Measurements from ENCODE around the gene B9D1. TPM values are rescaled to one million over a fixed set of nuclear protein-coding genes. Genes with fewer than 3 reads are reported as not detected.

B9D1 gene
- total RNA-seq, 2 donors from 2014 or later: 18.7 to 24.6 TPM

DNA sequence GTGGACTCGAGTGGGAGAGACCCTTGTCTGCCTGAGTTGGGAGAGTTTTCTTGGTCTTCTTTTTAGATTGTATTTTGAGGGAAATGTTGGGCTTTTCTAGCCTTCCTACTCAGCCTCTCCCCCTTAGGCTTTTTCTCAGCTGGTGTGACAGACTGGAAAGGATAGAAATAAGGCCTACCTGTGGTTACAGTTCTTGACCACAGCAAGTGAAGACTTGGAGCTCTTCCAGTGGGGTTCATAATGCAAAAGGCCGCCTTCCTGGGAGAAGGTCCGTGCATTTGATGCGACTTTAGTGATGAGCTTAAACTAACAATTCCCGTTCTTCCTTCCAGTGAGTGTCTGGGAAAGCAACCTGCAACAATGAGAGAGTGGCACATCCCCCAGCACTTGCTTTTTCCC lies 56.8 kb downstream of the B9D1 start:
- Histone ChIP-seq H3K4me3 (no peak overlapping the region), H3K27me3 (no peaks in the 10 kb centered on the region), H3K27ac (peak overlapping the region in 1 of 2 donors; percentile 78), H3K9me3 (no peaks in the 10 kb centered on the region), H3K4me1 (peaks cover 0 to 77% of the 10 kb centered on the region in 2 donors), H3K36me3 (peaks cover 9% of the 10 kb centered on the region)
- DNase-seq (ENCODE audit: low spot score): no peak
- TF ChIP-seq, protein P1, sequence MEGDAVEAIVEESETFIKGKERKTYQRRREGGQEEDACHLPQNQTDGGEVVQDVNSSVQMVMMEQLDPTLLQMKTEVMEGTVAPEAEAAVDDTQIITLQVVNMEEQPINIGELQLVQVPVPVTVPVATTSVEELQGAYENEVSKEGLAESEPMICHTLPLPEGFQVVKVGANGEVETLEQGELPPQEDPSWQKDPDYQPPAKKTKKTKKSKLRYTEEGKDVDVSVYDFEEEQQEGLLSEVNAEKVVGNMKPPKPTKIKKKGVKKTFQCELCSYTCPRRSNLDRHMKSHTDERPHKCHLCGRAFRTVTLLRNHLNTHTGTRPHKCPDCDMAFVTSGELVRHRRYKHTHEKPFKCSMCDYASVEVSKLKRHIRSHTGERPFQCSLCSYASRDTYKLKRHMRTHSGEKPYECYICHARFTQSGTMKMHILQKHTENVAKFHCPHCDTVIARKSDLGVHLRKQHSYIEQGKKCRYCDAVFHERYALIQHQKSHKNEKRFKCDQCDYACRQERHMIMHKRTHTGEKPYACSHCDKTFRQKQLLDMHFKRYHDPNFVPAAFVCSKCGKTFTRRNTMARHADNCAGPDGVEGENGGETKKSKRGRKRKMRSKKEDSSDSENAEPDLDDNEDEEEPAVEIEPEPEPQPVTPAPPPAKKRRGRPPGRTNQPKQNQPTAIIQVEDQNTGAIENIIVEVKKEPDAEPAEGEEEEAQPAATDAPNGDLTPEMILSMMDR (IDR thresholded peaks at IDR 0.05): no peak

DNA sequence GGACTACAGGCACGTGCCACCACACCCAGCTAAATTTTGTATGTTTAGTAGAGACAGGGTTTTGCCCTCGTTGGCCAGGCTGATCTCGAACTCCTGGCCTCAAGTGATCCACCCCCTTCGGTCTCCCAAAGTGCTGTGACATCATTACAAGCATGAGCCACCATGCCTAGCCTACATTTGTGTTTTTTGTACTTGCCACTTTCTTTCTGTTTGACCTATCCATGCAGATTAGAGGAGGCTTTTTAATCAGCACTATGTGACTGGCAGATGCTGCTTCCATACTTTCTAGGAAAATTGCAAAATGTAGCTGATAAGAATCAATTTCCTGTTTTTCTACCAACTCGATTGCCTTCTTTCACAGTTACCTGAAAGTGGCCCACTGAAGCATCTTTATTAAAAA lies 57.3 kb downstream of the B9D1 start:
- TF ChIP-seq, protein P1 (IDR thresholded peaks at IDR 0.05): no peak
- Histone ChIP-seq H3K27ac (peak overlapping the region in 1 of 2 donors; percentile 78), H3K27me3 (no peaks in the 10 kb centered on the region), H3K36me3 (peaks cover 6% of the 10 kb centered on the region), H3K9me3 (no peaks in the 10 kb centered on the region), H3K4me1 (peaks cover 0 to 78% of the 10 kb centered on the region in 2 donors), H3K4me3 (no peak overlapping the region)
- DNase-seq (ENCODE audit: low spot score): no peak

DNA sequence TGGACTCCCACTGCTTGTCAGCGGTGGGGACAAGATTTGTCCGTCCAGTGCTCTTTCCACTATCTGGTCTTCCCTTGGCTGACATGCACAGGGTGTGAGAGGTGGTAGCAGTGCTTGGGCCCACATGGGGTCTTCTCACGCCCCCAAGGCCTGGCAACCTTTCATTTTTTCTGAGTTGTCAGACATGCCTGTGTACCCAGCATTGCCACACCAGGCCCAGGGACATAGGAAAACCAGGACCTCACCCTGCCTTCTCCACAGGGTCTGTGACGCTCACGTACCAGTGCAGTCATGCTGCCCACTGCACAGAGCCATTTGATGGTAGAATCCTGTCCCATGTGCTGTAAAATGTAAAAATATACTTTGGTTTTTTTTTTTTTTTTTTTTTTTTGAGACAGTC lies 57.8 kb downstream of the B9D1 start:
- DNase-seq (ENCODE audit: low spot score): no peak
- Histone ChIP-seq H3K36me3 (peaks cover under 1% of the 10 kb centered on the region), H3K27ac (peak overlapping the region; percentile 57 to 78), H3K9me3 (no peaks in the 10 kb centered on the region), H3K4me3 (no peak overlapping the region), H3K4me1 (peaks cover 0 to 77% of the 10 kb centered on the region in 2 donors), H3K27me3 (no peaks in the 10 kb centered on the region)
- TF ChIP-seq, protein P1 (IDR thresholded peaks at IDR 0.05): no peak

DNA sequence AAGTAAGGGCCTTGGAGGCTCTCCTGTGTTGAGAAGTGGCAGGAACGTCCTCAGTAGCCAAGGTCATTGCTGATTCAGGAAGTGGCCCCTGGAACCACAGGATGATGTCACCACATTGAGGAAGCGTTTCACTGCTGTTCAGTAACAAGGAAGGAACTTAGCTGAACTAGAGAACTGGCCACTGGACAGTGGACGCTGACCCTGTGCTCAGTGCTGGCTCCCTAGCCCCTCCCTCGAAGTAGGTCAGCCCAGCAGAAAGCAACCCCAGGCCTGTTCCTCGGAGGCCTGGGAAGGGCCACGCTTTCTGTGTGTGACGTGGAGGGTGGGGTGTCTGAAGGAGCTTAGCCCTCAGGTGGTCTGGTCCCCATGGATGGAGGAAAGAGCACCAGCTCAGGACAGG lies 58.3 kb downstream of the B9D1 start:
- H3K9me3 ChIP-seq: no peaks in the 10 kb centered on the region
- peak; percentile 75 for DNase-seq (ENCODE audit: low spot score)
- H3K27me3 ChIP-seq: no peaks in the 10 kb centered on the region
- peaks cover 0 to 77% of the 10 kb centered on the region in 2 donors for H3K4me1 ChIP-seq
- TF ChIP-seq, protein P1 (IDR thresholded peaks at IDR 0.05): no peak
- peak overlapping the region; percentile 57 to 78 for H3K27ac ChIP-seq
- H3K36me3 ChIP-seq: no peaks in the 10 kb centered on the region
- H3K4me3 ChIP-seq: no peak overlapping the region

DNA sequence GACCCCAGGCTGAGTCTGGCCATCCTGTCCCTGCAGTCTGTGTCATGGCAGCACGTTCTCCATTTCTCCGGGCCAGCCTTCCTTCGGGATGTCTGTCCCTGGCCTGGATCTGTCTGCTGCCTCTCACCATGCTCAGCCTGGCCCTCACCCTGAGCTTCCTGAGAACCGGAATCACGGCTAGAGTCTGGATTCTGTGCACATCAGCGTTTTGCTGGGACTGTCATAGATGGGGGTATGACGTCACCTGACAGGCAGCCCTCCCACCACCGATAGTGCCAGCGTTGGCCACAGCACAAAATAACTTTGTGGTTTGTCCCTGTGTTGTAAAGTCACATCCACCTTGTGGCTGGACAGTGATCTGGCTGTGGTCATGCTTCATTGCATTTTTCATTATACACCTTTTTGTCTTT lies 59.2 kb downstream of the B9D1 start:
- no peak for DNase-seq (ENCODE audit: low spot score)
- H3K4me3 ChIP-seq: no peak overlapping the region
- peaks cover 0 to 85% of the 10 kb centered on the region in 2 donors for H3K4me1 ChIP-seq
- peak overlapping the region; percentile 57 to 78 for H3K27ac ChIP-seq
- no peaks in the 10 kb centered on the region for H3K36me3 ChIP-seq
- no peaks in the 10 kb centered on the region for H3K9me3 ChIP-seq
- H3K27me3 ChIP-seq: no peaks in the 10 kb centered on the region
- TF ChIP-seq, protein P1 (IDR thresholded peaks at IDR 0.05): no peak

DNA sequence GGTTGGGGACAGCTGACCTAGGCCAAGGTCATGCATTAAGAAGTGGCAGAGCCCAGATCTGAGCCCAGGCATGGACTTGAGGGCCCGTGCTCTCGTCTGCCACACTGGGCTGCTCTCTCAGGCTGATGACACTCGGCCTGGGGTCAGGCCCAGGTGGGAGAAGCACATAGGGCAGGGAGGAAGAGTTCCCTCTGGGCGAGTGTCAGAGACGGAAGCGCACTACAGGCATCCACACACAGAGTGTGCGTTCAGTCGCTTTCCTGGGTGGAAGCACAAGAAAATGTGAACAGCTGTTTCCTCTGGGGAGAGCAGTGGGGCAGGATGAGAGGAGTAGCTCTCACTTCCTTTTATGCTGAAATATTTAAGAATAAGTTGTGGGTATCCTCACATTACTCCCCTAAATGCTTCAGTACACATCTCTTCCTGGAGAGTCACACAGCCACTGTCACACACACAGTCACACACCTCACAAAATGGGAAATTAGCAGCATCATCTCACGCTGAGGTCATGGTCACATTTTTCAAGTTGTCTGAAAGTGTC lies 59.7 kb downstream of the B9D1 start:
- Histone ChIP-seq H3K4me1 (peaks cover 0 to 90% of the 10 kb centered on the region in 2 donors), H3K27me3 (no peaks in the 10 kb centered on the region), H3K4me3 (no peak overlapping the region), H3K9me3 (no peaks in the 10 kb centered on the region), H3K27ac (peak overlapping the region; percentile 57 to 78), H3K36me3 (no peaks in the 10 kb centered on the region)
- DNase-seq (ENCODE audit: low spot score): no peak
- TF ChIP-seq, protein P1 (IDR thresholded peaks at IDR 0.05): no peak
